NCI-H446 (cell line): Measurements from ENCODE around the gene GGT7.
"Not testable (repeated sequence)": the region's sequence is repeated elsewhere in the genome, so short reads cannot be mapped to it uniquely, and the experiment has no call there.

ENCODE experiments used
- DNase-seq, 2 experiments: peaks; one replicate each; lab custom pipeline; 2025; lab: John Stamatoyannopoulos, UW

GGT7 gene

DNA sequence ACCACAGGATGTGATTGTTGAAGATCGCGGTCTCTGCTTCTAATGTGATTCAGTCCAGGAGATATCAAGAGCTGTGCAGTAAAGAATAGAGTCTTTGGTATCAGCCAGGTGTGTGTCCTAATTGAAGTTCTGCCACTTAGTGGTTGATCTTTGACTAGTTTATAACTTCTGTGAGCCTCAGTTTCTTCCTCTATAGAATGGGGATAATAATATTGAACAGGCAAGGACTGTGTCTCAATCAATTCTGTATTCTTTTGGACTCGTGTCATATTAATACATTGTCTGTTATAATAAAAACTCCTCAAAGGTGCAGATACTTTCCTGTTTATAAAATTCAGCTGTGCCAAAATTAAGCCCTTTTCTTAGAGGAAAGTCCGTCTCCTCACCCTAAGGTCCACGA is 24.1 kb downstream of the GGT7 start:
- DNase-seq, result no peak

DNA sequence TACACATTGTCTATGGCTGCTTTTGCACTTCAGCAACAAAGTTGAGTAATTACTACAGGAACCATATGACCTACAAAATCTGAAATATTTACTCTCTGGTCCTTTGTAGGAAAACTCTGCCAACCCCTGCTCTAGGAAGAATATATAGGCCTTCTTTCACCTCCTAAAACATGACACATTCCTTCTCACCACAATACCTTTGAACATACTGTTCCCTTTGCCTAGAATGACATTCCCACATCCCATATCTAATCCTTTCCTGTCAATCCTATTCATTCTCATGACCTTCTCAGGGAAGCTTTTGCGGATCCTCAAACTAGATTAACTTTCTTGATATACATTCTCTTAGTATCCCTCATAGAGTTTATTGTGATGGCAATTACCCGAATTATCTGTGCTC is 29.2 kb downstream of the GGT7 start:
- DNase-seq, result no peak

DNA sequence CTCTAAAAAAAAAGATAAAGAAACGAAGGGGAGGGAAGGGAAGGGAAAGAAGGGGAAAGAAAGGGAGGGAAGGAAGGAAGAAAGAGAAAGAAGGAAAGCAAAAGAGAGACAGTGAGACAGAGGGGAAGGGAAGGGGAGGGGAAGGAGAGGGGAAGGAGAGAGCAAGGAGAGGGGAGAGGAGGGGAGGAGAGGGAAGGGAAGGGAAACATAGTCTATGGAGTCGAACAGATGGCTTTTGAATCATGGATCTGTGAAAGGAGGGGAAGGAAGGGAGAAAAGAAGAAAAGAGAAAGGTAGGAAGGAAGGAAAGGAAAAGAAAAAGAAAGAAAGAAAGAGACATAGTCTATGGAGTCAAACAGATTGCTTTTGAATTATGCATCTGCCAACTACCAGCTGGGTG is 30.5 kb downstream of the GGT7 start:
- no peak for DNase-seq

DNA sequence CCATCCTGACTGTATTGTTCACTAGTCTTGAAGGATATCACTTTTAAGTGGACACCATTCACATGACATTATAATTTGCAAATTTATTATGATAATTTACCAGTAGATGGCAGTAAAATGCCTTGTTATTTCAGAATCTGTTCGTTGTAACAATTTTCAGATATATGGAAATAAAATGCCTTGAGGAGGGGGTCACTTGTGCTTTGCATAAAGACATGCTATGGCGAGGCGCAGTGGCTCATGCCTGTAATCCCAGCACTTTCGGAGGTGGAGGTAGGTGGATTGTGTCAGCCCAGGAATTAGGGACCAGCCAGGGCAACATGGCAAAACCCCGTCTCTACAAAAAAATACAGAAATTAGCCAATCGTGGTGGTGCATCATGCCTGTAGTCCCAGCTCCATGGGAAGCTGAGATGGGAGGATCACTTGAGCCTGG is 38.2 kb downstream of the GGT7 start:
- peak; percentile 35 to 75 for DNase-seq

DNA sequence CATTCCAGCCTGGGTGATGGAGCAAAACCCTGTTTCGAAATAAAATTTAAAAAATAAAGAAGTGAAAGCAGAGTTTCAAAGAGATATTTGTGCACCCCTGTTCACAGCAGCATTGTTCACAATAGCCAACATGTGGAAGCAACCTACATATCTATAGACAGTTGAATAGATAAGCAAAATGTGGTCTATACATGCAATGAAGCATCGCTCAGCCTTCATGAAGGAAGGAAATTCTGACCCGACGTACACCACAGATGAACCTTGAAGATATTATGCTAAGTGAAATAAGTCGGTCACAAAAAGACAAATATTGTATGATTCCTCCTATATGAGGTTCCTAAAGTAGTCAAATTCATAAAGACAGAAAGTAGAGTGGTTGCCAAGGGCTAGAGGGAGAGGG is 40.7 kb downstream of the GGT7 start:
- DNase-seq, result no peak

DNA sequence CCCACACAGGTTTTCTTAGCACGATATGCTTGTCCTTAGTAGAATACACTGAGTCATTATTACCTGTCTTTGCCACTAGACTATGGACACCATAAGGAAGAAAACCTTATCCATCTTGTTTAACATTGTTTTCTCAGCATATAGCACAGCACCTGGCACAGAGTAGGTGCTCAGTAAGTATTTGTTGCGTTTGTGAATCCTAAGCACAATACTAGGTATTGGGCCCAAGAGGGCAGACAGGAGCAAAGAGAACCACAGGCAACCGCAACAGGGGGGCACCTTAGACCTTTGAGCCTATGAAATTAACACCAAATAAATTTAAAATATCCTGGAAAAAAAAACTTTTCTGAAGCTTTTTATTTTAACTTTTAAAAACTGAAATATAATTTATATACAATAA is 43.5 kb downstream of the GGT7 start:
- no peak for DNase-seq

DNA sequence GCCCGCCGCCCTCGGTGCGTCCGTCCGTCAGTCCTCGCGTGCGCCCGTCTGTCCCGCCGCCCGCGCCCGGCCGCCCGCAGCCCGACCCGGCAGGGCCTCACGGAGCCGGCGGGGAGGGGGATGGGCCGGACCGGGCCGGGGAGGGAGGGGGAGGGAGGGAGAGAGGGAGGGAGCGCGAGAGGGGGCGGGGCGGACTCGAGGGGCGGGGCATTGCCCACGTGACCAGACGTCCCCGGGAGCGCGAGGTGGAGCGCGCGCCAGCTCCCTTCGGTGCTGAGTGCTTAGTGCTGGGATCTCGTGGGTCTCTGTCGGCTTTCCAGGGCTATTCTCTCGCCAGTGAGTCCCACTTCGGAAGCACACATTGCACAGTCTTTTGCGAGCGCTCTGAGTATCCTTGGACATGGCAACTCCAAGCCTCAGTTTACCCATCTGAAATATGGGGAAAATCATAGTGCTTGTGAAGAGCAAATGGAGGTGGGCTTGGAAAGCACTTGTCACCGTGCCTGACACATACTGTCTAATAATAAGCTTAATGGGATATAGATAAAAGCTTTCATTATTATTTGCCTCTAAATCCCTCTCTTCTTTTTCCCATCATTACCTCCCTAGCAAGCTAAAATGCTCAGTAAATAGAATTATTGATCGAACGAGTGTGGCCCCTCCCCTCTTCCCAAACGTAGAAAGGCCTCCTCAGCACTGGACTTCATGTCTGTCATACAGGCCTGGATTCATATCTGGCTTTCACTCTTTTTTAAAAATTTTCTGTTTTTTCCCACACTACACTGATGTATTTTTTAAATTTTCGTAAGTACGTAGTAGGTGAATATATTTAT is 46.9 kb downstream of the GGT7 start, which contains the start of gene NCOA6:
NCOA6 (minus strand) TSS at position 122 of the 833 bp plus-strand sequence. CDS start 43,296 bp downstream, outside the sequence.
- peak; percentile 56 to 88 for DNase-seq

DNA sequence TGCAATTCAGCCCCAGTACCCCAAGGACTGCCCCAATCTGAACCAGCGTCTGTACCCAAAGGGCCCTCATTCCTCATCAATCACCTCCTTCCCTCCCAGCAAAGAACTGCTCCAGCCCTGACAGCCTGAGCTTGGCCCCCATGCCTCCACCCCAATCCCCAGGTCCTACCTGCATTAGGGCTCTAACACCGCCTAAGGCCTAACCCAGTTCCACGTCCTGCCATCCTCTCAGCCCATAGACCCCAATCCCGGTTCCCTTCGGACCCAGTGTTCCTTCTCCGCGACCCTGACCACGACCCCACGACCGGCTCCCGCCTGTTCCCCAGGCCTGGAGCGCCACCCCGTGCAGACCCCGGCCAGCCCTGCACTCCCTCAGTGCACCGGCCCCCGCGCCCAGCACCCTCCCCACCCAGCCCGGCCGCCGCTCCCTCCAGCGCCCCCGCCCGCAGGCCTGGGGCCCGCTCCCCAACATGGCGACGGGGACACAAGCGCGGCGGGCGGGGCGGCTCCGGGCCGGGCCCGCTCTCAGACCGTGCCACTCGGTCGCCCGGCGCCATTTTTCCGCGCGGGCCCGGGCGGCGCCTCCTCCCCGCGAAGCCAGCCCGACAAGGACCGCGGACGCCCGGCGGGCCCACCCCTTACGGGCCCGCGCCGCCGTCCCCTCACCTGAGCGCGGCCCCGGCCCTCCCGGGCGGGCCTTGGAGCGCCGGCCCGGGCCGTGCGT is 47.7 kb downstream of the GGT7 start:
- DNase-seq, result peak in 1 of 2 experiments; percentile 58

DNA sequence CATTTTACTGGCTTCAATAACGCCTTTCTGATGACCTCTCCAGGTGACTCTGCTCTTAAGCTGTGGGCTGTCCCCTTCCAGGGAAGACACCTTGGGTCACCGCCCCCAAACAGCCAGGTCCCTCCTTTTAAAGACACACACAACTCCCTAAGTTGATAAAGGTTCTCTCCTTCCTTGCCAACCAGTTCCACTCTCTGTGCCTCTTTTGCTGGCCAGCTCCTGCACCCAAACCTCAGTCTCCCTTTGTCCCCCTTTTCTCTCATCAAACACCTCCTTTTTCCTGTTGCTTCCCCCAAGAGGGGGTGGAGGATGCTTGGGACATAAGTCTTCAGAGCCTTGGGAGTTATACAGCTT is 48.2 kb downstream of the GGT7 start:
- DNase-seq, result peak in 1 of 2 experiments; percentile 18

DNA sequence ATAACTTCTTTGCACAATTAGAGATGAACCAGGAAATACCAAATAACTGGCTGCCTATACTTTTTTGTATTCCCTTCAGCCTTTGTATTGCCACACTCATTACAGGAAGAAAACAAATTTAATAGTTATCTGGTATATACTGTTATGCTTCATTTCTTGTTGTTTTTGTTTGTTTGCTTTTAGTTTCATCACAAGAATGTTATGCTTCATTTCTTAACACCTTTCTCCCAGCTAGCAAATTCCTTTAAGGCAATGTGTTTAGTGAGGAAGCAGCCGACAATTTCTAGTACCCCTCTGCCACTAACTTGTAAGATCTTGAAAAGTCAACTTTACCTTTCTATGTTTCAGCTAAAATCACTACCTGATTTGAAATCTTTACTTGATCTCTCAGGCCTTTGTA is 48.6 kb downstream of the GGT7 start:
- DNase-seq, result no peak

DNA sequence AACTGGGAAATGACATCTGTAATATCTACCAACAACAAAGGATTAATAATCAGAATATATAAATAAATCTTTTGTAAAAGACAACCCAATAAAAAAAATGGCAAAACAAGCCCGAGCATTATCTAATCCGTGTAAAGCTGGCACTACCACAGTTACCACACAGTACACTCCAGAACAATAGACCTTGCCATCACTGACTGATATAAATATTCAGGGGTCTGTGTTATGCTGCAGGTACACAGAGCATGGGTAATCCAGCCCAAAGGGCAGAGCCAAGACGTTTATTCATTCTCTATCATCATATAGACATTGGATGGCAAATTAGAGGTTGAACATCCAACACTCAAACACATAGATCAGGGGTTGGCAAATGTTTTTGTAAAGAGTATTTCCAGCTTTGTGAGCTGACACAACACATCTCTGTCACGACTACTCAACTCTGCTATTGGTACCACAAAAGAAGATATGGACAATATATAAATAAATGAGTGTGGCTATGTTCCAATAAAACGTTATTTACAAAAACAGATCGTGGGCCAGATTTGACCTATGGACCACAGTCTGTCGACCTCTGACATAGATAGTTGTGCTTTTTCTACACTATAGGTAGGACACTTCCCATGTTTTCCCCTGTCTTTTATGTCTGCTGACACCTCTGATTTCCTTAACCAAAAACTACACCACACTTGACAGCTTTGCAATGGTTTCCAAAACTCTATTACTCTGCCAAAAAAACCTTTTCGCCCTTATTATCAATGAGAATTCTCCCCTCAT is 51.7 kb downstream of the GGT7 start:
- DNase-seq, result no peak

DNA sequence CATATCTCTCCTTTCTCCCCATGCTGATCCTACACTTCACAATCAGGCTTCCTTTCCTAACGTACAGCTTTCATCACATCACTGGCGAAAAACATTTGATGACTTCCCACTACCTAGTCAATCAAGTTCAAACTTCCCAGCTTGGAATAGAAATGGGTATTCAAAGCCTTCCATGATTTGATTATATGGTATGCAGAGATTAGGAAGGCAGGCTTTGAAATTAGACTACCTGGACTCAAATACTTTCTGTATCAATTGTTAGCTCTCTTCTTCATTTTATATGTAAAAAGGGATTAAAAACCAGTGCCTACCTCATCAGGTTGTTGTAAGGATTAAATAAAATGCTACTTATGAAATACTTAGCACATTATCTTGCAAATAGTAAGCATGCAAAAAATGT is 54.9 kb downstream of the GGT7 start:
- DNase-seq, result no peak

DNA sequence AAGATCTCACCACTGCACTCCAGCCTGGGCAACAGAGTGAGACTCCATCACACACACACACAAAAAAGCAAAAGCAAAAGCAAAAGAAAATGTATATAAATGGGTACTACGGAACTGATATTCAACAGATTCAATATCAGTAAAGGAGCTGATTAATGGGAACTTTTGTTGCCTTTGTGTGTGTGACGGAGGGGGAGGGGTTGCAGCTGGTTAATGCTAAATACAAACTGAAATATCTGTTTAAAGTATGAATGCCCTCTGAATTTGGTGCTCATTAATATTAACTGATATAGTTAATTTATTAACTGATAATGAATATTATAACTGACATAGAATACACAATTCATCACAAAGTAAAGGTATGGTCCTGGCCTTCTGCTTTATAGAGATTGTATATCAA is 55.6 kb downstream of the GGT7 start:
- DNase-seq, result no peak

DNA sequence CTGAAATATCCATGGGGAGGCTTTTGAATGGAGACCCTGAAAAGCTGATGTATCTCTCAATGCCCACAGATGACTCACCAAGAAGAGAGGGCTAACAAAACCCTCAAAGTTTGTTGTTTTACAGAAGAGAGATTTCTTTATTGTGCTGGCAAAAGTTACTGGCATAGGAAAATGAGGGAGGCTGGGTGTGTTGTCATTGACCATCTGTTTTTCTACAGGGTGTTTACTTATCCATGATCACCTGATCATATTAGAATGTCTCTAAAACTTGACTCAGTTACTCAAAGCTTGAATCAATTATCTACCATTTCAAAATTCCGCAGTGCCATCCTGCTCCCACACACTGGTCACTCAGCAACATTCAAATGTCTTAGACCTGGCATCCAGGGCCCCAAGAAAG is 57.0 kb downstream of the GGT7 start:
- no peak for DNase-seq

DNA sequence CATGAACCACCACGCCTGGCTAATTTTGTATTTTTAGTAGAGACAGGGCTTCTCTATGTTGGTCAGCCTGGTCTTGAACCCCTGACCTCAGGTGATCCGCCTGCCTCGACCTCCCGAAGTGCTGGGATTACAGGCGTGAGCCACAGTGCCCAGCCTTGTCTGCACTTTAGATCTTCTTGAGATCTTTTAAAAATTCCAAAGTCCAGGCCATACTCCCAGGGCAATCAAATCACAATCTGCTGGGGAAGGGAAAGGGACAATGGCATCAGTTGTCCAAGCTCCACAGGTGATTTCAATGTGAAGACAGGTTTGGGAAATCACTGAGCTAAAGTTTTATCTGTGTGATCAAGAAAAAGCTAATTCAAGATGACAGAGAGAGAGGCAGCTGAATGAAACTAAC is 64.1 kb downstream of the GGT7 start:
- DNase-seq, result no peak

DNA sequence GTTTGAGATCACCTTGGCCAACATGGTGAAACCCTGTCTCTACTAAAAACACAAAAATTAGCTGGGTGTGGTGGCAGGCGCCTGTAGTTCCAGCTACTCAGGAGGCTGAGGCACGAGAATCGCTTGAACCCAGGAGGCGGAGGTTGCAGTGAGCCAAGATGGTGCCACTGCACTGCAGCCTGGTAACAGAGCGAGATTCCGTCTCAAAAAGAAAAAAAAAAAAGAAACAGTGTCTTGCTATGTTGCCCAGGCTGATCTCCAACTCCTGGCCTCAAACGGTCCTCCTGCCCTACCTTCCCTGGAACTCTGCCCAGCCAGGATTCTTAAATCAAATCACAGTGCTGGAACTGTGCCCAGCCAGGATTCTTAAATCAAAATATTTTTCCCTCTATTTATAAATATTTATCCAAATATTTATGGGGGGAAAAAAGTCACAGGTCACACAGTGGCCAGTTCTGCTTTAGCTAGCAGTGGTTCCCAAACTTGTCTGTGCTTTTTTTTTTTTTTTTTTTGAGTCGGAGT is 64.7 kb downstream of the GGT7 start:
- not testable (repeated sequence) for DNase-seq

DNA sequence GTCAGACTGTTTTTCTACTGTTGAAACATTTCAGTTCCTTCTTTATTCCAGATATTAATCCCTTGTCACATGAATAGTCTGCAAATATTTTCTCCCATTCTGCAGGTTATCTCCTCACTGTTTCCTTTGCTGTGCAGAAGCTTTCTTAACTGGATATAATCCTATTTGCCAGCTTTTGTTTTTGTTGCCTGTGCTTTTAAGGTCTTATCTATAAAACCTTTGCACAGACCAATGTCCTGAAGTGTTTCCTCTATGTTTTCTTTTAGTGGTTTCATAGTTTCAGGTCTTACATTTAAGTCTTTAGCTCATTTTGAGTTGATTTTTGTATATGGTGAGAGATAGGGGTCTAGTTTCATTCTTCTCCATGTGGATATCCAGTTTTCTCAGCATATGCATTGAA is 66.4 kb downstream of the GGT7 start:
- no peak for DNase-seq

DNA sequence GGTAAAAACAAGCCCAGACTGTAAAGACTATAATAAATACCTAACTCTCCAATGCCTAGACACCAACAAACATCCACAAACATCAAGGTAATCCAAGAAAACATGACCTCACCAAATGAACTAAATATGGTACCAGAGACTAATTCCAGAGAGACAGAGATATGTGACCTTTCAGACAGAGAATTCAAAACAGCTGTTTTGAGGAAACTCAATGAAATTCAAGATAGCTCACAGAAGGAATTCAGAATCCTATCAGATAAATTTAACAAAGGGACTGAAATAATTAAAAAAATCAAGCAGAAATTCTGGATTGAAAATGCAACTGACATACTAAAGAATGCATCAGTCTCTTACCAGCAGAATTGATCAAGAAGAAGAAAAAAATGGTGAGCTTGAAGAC is 73.8 kb downstream of the GGT7 start:
- DNase-seq, result no peak

DNA sequence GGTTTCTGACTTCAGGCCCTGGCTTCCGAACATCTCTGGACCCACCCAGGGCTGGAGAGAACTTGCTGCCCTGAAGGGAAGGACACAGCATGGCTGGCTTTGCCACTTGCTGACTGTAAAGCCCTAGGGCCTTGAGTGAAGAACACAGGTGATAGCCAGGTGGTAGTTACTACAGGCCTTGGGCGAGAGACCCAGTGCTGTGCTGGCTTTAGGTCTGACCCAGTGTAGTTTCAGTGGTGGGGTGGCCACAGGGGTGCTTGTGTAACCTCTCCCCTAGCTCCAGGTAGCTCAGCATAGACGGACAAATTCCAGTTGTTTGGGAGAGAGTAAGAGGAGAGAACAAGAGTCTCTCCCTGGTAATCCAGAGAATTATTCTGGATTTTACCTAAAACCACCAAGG is 74.3 kb downstream of the GGT7 start:
- no peak for DNase-seq

DNA sequence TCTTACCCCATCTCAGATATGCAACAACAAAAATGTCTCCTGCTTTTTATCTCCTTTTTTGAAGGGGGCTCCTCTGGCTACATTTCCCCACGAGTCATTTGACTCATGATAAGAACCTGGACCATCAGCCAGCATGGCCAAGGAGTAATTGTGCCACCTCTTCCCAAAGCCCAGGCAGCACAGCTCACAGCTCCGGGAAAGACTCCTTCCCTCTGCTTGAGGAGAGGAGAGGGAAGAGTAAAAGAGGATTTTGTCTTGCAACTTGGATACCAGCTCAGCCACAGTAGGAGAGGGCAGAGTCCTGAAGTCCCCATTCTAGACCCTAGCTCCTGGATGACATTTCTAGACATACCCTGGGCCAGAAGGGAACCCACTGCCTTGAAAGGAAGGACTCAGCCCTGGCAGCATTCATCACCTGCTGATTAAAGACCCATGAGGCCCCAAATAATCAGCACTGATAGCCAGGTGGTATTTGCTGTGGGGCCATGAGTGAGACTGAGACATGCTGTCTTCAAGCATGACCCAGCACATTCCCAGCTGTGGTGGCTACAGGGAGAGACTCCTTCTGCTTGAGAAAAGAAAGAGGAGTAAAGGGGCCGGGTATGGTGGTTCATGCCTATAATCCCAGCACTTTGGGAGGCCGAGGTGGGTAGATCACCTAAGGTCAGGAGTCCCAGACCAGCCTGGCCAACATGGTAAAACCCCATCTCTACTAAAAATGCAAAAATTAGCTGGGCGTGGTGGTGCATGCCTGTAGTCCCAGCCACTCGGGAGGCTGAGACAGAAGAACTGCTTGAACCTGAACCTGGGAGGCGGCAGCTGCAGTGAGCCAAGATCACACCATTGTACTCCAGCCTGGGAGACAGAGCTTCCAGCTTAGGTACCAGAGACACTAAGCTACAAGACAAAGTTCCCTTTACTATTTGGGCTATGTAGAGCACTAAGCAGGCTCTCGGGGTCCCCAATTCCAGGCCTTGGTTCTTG is 75.4 kb downstream of the GGT7 start:
- DNase-seq, result no peak
